ENCODE measurements around the gene RASGRP2. TPM values are rescaled to one million over a fixed set of nuclear protein-coding genes. Genes with fewer than 3 reads are reported as not detected.

The RASGRP2 gene
- total and polyA plus RNA-seq, 2 of the 8 experiments (the other 6 are each of a cell fraction or from before 2014, with no cell fraction given), result 40.6 to 45.7 TPM

- TF ChIP-seq CHD2 (IDR thresholded peaks at IDR 0.05; ENCODE audit: low read length), result no peak
Measured at GRCh38 chr11:64721359-64721699, 22.6 kb downstream of the RASGRP2 start (continued).
